SK-N-SH treated with all-trans-retinoic acid at 6 μM for 48 hours (cell line): ENCODE data around the gene CDC5L.

Experiments used
- ATAC-seq: fragments of 200-7000 bp; cut with Tn5 transposase; 3 replicates; pipeline ENCODE4 v1.9.1; 2020; ENCODE audit warnings: mild to moderate bottlenecking, moderate library complexity
- ARNTL ChIP-seq: fragments of 450-650 bp; formaldehyde crosslinking; IDR thresholded peaks from 2 replicates; pipeline ENCODE4 v1.5.0; 2020; ENCODE audit warnings: low read depth, mild to moderate bottlenecking, moderate library complexity, borderline replicate concordance
- BACH2 ChIP-seq: fragments of 250-450 bp; sonication (Bioruptor Pico); IDR thresholded peaks from 2 replicates; pipeline ENCODE4 v1.9.0; 2021; ENCODE audit warnings: mild to moderate bottlenecking, borderline replicate concordance
- CREB5 ChIP-seq: fragments of 250-450 bp; sonication (Bioruptor Pico); IDR thresholded peaks from 2 replicates; pipeline ENCODE4 v1.5.1; 2020; ENCODE audit warnings: low read depth, mild to moderate bottlenecking, moderate library complexity
- CSDC2 ChIP-seq: fragments of 250-450 bp; sonication (Bioruptor Pico); IDR thresholded peaks from 2 replicates; pipeline ENCODE4 v1.5.0; 2020; ENCODE audit warnings: mild to moderate bottlenecking, moderate library complexity
- CSRNP3 ChIP-seq: fragments of 250-450 bp; sonication (Bioruptor Pico); IDR thresholded peaks from 2 replicates; pipeline ENCODE4 v1.5.1; 2021; ENCODE audit warnings: mild to moderate bottlenecking, moderate library complexity
- ESRRG ChIP-seq: fragments of 250-450 bp; sonication (Bioruptor Pico); IDR thresholded peaks from 2 replicates; pipeline ENCODE4 v1.6.1; 2021; ENCODE audit warnings: mild to moderate bottlenecking
- GLIS3 ChIP-seq: fragments of 250-450 bp; sonication (Bioruptor Pico); IDR thresholded peaks from 2 replicates; pipeline ENCODE4 v1.5.0; 2020; ENCODE audit warnings: mild to moderate bottlenecking, moderate library complexity
- ISL1 ChIP-seq: fragments of 250-450 bp; sonication (Bioruptor Pico); IDR thresholded peaks from 2 replicates; pipeline ENCODE4 v2.1.2; 2022; ENCODE audit warnings: mild to moderate bottlenecking, moderate library complexity
- OSR1 ChIP-seq: fragments of 250-450 bp; sonication (Bioruptor Pico); IDR thresholded peaks from 2 replicates; pipeline ENCODE4 v1.8.0; 2022; ENCODE audit warnings: moderate library complexity, mild to moderate bottlenecking, inconsistent platforms
- POU6F1 ChIP-seq: fragments of 250-450 bp; sonication (Bioruptor Pico); IDR thresholded peaks from 2 replicates; pipeline ENCODE4 v1.8.0; 2021; ENCODE audit warnings: low read depth, mild to moderate bottlenecking, moderate library complexity, borderline replicate concordance
- PPARA ChIP-seq: fragments of 250-450 bp; sonication (Bioruptor Pico); IDR thresholded peaks from 2 replicates; pipeline ENCODE4 v1.5.0; 2020; ENCODE audit warnings: mild to moderate bottlenecking, borderline replicate concordance
- RARB ChIP-seq: fragments of 250-450 bp; sonication (Bioruptor Pico); IDR thresholded peaks from 2 replicates; pipeline ENCODE4 v1.8.0; 2021; ENCODE audit warnings: mild to moderate bottlenecking, moderate library complexity
- SNAI2 ChIP-seq: fragments of 250-450 bp; sonication (Bioruptor Pico); IDR thresholded peaks from 2 replicates; pipeline ENCODE4 v1.5.0; 2020; ENCODE audit warnings: mild to moderate bottlenecking, moderate library complexity
- TCF4 ChIP-seq: fragments of 250-450 bp; sonication (Bioruptor Pico); IDR thresholded peaks from 2 replicates; pipeline ENCODE4 v1.8.0; 2021; ENCODE audit warnings: mild to moderate bottlenecking, moderate library complexity, borderline replicate concordance
- TOX ChIP-seq: fragments of 250-450 bp; sonication (Bioruptor Pico); IDR thresholded peaks from 2 replicates; pipeline ENCODE4 v1.8.0; 2021; ENCODE audit warnings: mild to moderate bottlenecking, moderate library complexity, borderline replicate concordance
- TSHZ2 ChIP-seq: fragments of 250-450 bp; sonication (Bioruptor Pico); IDR thresholded peaks from 2 replicates; pipeline ENCODE4 v1.5.0; 2020; ENCODE audit warnings: mild to moderate bottlenecking, moderate library complexity
- ZC3H10 ChIP-seq: fragments of 250-450 bp; sonication (Bioruptor Pico); IDR thresholded peaks from 2 replicates; pipeline ENCODE4 v1.5.1; 2021; ENCODE audit warnings: mild to moderate bottlenecking, moderate library complexity
- ZFP30 ChIP-seq: fragments of 450-650 bp; formaldehyde crosslinking; IDR thresholded peaks from 2 replicates; pipeline ENCODE4 v1.5.0; 2022; ENCODE audit warnings: mild to moderate bottlenecking, moderate library complexity
- ZNF70 ChIP-seq: fragments of 450-650 bp; formaldehyde crosslinking; IDR thresholded peaks from 2 replicates; pipeline ENCODE4 v1.5.0; 2020; ENCODE audit warnings: mild to moderate bottlenecking, moderate library complexity
- ZNF8 ChIP-seq: fragments of 450-650 bp; formaldehyde crosslinking; IDR thresholded peaks from 2 replicates; pipeline ENCODE4 v1.5.0; 2020; ENCODE audit warnings: mild to moderate bottlenecking, moderate library complexity

CDC5L gene

GRCh38 chr6:44355640-44356039 lies 31.9 kb upstream of the CDC5L start:
- TF ChIP-seq CSDC2 (no peak), ZFP30 (CRISPR knock-in tag) (no peak), TSHZ2 (no peak), TOX (CRISPR knock-in tag) (no peak)
- no peak for ATAC-seq

GRCh38 chr6:44356487-44356886 lies 31.0 kb upstream of the CDC5L start:
- no peak for ATAC-seq
- no peak for TF ChIP-seq TSHZ2
- TF ChIP-seq CSDC2: no peak
- TF ChIP-seq RARB: no peak
- no peak for TF ChIP-seq ZNF8 (CRISPR knock-in tag)
- TF ChIP-seq CSRNP3 (CRISPR knock-in tag): no peak
- no peak for TF ChIP-seq POU6F1 (CRISPR knock-in tag)
- no peak for TF ChIP-seq CREB5 (CRISPR knock-in tag)
- no peak for TF ChIP-seq GLIS3 (CRISPR knock-in tag)
- TF ChIP-seq ZNF70 (CRISPR knock-in tag): no peak
- no peak for TF ChIP-seq ISL1 (CRISPR knock-in tag)
- TF ChIP-seq SNAI2 (CRISPR knock-in tag): no peak

- ATAC-seq: no peak
- TF ChIP-seq OSR1 (CRISPR knock-in tag) (no peak), TOX (CRISPR knock-in tag) (no peak), SNAI2 (CRISPR knock-in tag) (no peak), ESRRG (CRISPR knock-in tag) (no peak), CSDC2 (no peak), ZFP30 (CRISPR knock-in tag) (no peak), CSRNP3 (CRISPR knock-in tag) (no peak), ZC3H10 (no peak), BACH2 (CRISPR knock-in tag) (no peak)
- TF ChIP-seq, all 23 proteins: peak for 0
These were observed 27.5 kb upstream of the CDC5L start for GRCh38 chr6:44359973-44360372.

GRCh38 chr6:44361947-44362346 lies 25.6 kb upstream of the CDC5L start:
- ATAC-seq: no peak
- no peak for TF ChIP-seq TCF4 (CRISPR knock-in tag)
- no peak for TF ChIP-seq CSDC2
- no peak for TF ChIP-seq POU6F1 (CRISPR knock-in tag)
- TF ChIP-seq PPARA (CRISPR knock-in tag): no peak
- no peak for TF ChIP-seq BACH2 (CRISPR knock-in tag)
- TF ChIP-seq CSRNP3 (CRISPR knock-in tag): no peak
- TF ChIP-seq ARNTL (CRISPR knock-in tag): no peak
